Fibroblast of skin of left quadriceps (primary cell): ENCODE measurements around the gene SCN1A.

Experiments used
- DNase-seq, 2 experiments: peaks; one replicate each; pipeline ENCODE4 v3.0.0-alpha.2; 2013; ENCODE audit warnings: low read depth in 2 of 2

SCN1A gene

GRCh38 chr2:166081852-166082251 is 46.0 kb downstream of the SCN1A start:
- DNase-seq: no peak

GRCh38 chr2:166081131-166081632 is 46.6 kb downstream of the SCN1A start:
- no peak for DNase-seq

GRCh38 chr2:166074430-166074829 is 53.4 kb downstream of the SCN1A start:
- no peak for DNase-seq

GRCh38 chr2:166074011-166074410 is 53.8 kb downstream of the SCN1A start:
- no peak for DNase-seq

- no peak for DNase-seq
Measured at GRCh38 chr2:166070231-166070630, 57.6 kb downstream of the SCN1A start.

GRCh38 chr2:166068981-166069380 is 58.8 kb downstream of the SCN1A start:
- DNase-seq: no peak

GRCh38 chr2:166067229-166067628 is 60.6 kb downstream of the SCN1A start:
- DNase-seq: no peak

- no peak for DNase-seq
Measured at GRCh38 chr2:166060191-166060590, 67.6 kb downstream of the SCN1A start.

- no peak for DNase-seq
Measured at GRCh38 chr2:166057370-166058164, 70.3 kb downstream of the SCN1A start.

GRCh38 chr2:166044853-166045483 is 82.9 kb downstream of the SCN1A start:
- DNase-seq: no peak

GRCh38 chr2:166042768-166043390 is 84.9 kb downstream of the SCN1A start:
- no peak for DNase-seq

- no peak for DNase-seq
Measured at GRCh38 chr2:166042356-166042755, 85.5 kb downstream of the SCN1A start.

GRCh38 chr2:166041613-166042012 is 86.2 kb downstream of the SCN1A start:
- DNase-seq: no peak

- DNase-seq: no peak
Measured at GRCh38 chr2:166032361-166032760, 95.5 kb downstream of the SCN1A start.

- DNase-seq: no peak
Measured at GRCh38 chr2:166031054-166031453, 96.8 kb downstream of the SCN1A start.

- no peak for DNase-seq
Measured at GRCh38 chr2:166025313-166025712, 102.5 kb downstream of the SCN1A start.

- no peak for DNase-seq
Measured at GRCh38 chr2:166017208-166017607, 110.6 kb downstream of the SCN1A start.

GRCh38 chr2:166013878-166014277 is 113.9 kb downstream of the SCN1A start:
- DNase-seq: no peak

- no peak for DNase-seq
Measured at GRCh38 chr2:166011660-166012059, 116.2 kb downstream of the SCN1A start.

- DNase-seq: no peak
Measured at GRCh38 chr2:166000401-166000800, 127.4 kb downstream of the SCN1A start.

- no peak for DNase-seq
Measured at GRCh38 chr2:165990846-165991245, 137.0 kb downstream of the SCN1A start.

GRCh38 chr2:165989851-165990250 is 138.0 kb downstream of the SCN1A start:
- no peak for DNase-seq

GRCh38 chr2:165985120-165985519 is 142.7 kb downstream of the SCN1A start:
- no peak for DNase-seq
